GM21381 (cell line): ENCODE results near the gene ASZ1.
"Not testable (repeated sequence)": the region's sequence is repeated elsewhere in the genome, so short reads cannot be mapped to it uniquely, and the experiment has no call there.

ENCODE experiments used
- ATAC-seq: cut with Tn5 transposase; IDR thresholded peaks from one replicate; pipeline ENCODE4 v1.9.1; 2021; ENCODE audit warnings: mild to moderate bottlenecking, moderate library complexity; ENCODE audit not compliant: unreplicated experiment

Gene ASZ1

GRCh38 chr7:117427258-117427701, at the start of gene ASZ1:
Gene ASZ1, minus strand, starts transcription at chr7:117427493. Its CDS starts 33 bp downstream, at chr7:117427460.
- ATAC-seq = no peak

- ATAC-seq = no peak
These were observed 49.4 kb upstream of the ASZ1 start for GRCh38 chr7:117476557-117477215.

- no peak for ATAC-seq
These were observed 45.0 kb upstream of the ASZ1 start for GRCh38 chr7:117472335-117472734.

GRCh38 chr7:117470777-117471176, 43.5 kb upstream of the ASZ1 start:
- ATAC-seq = peak; percentile 45

- no peak for ATAC-seq
These were observed 40.9 kb upstream of the ASZ1 start for GRCh38 chr7:117468174-117468573.

DNA sequence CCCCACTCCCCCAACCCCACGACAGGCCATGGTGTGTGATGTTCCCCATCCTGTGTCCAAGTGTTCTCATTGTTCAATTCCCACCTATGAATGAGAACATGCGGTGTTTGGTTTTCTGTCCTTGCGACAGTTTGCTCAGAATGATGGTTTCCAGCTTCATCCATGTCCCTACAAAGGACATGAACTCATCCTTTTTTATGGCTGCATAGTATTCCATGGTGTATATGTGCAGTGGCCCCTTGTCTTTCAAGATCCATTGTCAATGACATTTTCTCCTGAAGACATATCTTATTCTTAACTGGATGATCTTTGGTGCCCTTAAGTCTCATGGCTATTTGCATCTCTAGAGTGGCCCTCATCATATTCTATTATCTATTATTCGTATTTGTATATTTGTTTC, 33.5 kb upstream of the ASZ1 start:
- not testable (repeated sequence) for ATAC-seq

- no peak for ATAC-seq
These were observed 32.4 kb upstream of the ASZ1 start for GRCh38 chr7:117459735-117460134.

GRCh38 chr7:117458977-117459583, 31.8 kb upstream of the ASZ1 start:
- ATAC-seq = no peak

- ATAC-seq = no peak
These were observed 21.4 kb upstream of the ASZ1 start for GRCh38 chr7:117448655-117449054.

DNA sequence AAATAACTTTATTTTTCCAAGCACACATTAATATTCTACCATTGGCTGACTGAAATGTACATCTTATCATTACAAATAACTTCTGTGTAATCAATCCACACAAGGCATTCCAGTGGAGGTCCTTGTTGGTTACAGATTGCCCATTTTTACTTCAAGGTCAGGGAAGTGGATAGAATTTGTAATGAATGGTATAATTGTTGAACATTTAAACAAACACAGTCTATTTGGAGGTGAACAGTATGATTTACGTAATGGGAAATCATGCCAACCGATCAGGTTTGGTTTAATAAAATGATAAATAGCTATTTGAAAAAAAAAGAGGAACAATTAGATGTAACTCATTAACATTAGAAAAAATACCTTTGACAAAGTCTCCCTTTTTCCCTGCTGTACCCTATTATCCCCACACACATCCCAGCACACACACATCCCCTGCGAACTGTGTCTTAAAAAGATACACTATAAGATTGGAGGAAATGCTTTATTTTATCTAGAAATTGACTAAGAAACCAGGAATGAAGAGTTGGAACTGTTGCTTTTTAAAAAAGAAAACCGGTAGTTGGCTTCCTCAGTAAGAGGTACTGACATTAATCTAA, 19.0 kb upstream of the ASZ1 start:
- ATAC-seq = no peak

GRCh38 chr7:117445206-117445605, 17.9 kb upstream of the ASZ1 start:
- no peak for ATAC-seq

- ATAC-seq = no peak
These were observed 17.4 kb upstream of the ASZ1 start for GRCh38 chr7:117444646-117445045.

GRCh38 chr7:117435475-117436043, 8.3 kb upstream of the ASZ1 start:
- ATAC-seq = peak; percentile 86

DNA sequence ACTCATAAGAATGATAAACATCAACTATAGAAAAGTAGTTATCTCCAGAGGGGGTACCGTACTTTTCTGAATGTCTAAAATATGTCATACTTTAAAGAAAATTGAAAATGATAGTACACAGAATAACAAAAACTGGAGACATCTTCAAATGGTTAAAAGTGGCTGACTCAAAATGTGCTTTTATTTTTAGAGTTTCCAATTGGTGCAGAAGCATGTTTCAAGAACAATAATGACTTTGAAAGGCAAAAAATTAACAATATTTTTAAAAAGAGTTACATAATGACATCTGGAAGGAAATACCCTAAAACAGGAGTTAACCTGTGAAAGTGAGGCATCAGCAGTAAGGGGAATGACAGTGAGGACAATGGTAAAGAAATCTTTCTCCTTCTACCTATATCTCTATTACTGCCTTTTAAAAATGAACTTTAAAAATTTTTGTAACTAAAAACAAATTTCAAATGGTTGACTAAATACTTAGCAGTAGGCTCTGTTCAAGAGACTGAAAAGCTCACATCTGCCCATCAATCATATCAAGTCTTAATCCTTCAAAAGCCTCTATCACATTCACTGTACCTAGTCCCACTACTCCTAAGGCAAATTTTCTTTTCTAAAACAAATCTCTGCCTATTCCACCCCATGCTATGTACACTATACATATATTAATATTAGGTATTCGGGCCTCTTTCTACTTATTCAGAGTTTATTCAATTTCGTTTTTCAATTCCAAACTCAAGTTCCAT, 3.0 kb downstream of the ASZ1 start:
- ATAC-seq = peak; percentile 55

DNA sequence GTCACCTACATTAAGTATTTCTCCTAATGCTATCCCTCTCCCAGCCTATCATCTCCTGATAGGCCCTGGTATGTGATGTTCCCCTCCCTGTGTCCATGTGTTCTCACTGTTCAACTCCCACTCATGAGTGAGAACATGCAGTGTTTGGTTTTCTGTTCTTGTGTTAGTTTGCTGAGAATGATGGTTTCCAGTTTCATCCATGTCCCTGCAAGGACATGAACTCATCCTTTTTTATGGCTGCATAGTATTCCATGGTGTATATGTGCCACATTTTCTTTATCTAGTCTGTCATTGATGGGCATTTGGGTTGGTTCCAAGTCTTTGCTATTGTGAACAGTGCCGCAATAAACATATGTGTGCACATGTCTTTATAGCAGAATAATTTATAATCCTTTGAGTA, 12.7 kb downstream of the ASZ1 start:
- not testable (repeated sequence) for ATAC-seq

DNA sequence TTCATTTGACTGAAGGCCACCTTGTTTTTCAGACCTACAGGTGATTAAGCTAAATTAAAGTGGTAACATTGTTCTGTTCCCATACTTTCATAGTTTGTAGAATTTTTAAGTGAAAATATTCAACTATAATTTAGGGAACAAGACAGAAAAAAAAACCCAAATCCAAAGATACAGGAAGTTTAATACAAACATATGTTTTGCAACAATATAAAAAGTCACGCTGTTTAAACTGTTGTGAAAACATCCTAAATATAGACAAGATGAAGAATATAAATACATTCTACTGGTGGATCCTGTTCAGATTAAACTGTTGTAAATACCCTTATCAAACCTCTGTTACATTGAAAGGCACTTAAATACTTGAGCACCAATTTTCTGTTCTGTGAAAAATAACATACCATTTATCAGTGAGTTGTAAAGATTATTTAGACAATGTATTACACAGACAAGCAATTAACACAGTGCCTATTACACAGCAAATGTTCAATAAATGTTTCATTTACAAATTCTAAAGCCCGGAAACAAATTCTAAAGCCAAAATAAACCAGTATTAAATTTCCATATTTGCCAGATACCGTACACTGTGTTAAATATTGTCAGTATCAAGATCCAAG, 14.2 kb downstream of the ASZ1 start:
- no peak for ATAC-seq

GRCh38 chr7:117412390-117412789, 14.9 kb downstream of the ASZ1 start:
- no peak for ATAC-seq

DNA sequence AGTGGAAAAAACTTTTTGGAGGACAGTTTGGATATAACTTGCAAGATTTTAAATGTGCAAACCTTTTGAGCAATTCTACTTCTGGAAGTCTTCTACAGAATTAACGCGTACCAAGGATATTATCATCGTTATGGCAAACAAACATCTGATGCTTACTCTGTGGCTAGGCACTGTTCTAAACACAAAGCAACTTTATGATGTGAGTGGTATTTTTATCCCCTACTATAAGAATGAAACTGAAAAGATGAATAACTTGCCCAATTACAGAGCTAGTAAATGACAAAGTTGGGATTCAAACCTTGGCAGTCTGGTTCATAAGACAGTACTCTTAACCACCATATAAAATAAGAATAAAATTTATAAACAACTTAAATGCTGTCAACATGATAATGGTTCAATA, 15.8 kb downstream of the ASZ1 start:
- no peak for ATAC-seq

GRCh38 chr7:117408831-117409230, 18.5 kb downstream of the ASZ1 start:
- no peak for ATAC-seq

DNA sequence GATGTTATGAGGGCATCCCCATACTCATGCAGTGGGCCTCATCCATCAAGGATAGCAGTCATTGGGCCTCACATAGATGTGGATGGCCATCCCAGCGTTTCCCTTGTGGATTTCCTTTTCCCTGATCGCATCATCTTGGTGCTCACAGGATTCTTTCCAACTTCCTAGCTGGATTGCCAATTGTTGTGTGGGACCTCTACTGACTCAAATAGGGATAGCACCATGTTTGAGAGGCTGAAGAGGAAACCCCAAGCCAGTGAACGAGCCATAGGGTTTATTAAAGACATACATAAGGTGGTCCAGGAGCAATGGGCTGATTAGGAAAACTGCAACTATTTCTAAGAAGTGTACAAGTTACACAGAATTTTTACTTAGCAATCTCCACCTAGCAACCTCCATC, 21.8 kb downstream of the ASZ1 start:
- no peak for ATAC-seq

DNA sequence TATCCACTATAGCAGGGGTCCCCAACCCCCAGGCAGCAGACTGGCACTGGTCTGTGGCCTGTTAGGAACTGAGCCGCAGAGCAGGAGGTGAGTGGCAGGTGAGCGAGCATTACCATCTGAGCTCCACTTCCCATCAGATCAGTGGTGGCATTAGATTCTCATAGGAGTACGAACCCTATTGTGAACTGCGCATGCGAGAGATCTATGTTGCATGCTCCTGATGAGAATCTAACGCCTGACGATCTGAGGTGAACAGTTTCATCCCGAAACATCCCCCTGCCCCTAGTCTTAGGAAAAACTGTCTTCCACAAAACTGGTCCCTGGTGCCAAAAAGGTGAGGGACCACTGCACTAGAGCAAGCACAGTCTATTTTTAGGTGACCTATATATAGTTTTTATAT, 23.6 kb downstream of the ASZ1 start:
- no peak for ATAC-seq
